HG02943 (cell line): ENCODE data around the gene LOXHD1.

Source experiments
- ATAC-seq: cut with Tn5 transposase; IDR thresholded peaks from one replicate; pipeline ENCODE4 v1.9.1; 2021; ENCODE audit warnings: mild to moderate bottlenecking, low read depth, moderate library complexity; ENCODE audit not compliant: unreplicated experiment

LOXHD1 gene

GRCh38 chr18:46675112-46675511, 18.1 kb upstream of the LOXHD1 start:
- ATAC-seq: no peak

- no peak for ATAC-seq
These were observed 15.3 kb upstream of the LOXHD1 start for GRCh38 chr18:46672062-46672970.

GRCh38 chr18:46668694-46669093, 11.7 kb upstream of the LOXHD1 start:
- ATAC-seq: no peak

GRCh38 chr18:46668135-46668534, 11.1 kb upstream of the LOXHD1 start:
- no peak for ATAC-seq

- no peak for ATAC-seq
These were observed 6.5 kb upstream of the LOXHD1 start for GRCh38 chr18:46663539-46663938.

- no peak for ATAC-seq
These were observed 4.1 kb upstream of the LOXHD1 start for GRCh38 chr18:46660957-46661749.

GRCh38 chr18:46659484-46659883, 2.5 kb upstream of the LOXHD1 start:
- no peak for ATAC-seq

GRCh38 chr18:46656326-46657114, 500 bp downstream of the LOXHD1 start:
- ATAC-seq: no peak

- ATAC-seq: no peak
These were observed 4.6 kb downstream of the LOXHD1 start for GRCh38 chr18:46652372-46652771.

GRCh38 chr18:46650681-46651080, 6.3 kb downstream of the LOXHD1 start:
- ATAC-seq: no peak

GRCh38 chr18:46649071-46649862, 7.8 kb downstream of the LOXHD1 start:
- ATAC-seq: no peak

- no peak for ATAC-seq
These were observed 10.6 kb downstream of the LOXHD1 start for GRCh38 chr18:46646468-46646867.

- ATAC-seq: no peak
These were observed 14.5 kb downstream of the LOXHD1 start for GRCh38 chr18:46642561-46642960.

GRCh38 chr18:46641917-46642316, 15.1 kb downstream of the LOXHD1 start:
- no peak for ATAC-seq

- ATAC-seq: no peak
These were observed 17.6 kb downstream of the LOXHD1 start for GRCh38 chr18:46639386-46639785.

- no peak for ATAC-seq
These were observed 20.9 kb downstream of the LOXHD1 start for GRCh38 chr18:46636040-46636630.

- no peak for ATAC-seq
These were observed 24.5 kb downstream of the LOXHD1 start for GRCh38 chr18:46632401-46633071.

- no peak for ATAC-seq
These were observed 26.0 kb downstream of the LOXHD1 start for GRCh38 chr18:46630991-46631390.

GRCh38 chr18:46630160-46630559, 26.9 kb downstream of the LOXHD1 start:
- ATAC-seq: no peak
